GM11168 (cell line): ENCODE data around the gene TENT5C.

ENCODE experiments used
- in situ Hi-C: fragments of 300-500 bp; cut with MboI; formaldehyde crosslinking; loops from one replicate; pipeline ENCODE4 v1.12.0; 2022; ENCODE audit warnings: low sequenced_read_pairs; ENCODE audit not compliant: unreplicated experiment

TENT5C gene

DNA sequence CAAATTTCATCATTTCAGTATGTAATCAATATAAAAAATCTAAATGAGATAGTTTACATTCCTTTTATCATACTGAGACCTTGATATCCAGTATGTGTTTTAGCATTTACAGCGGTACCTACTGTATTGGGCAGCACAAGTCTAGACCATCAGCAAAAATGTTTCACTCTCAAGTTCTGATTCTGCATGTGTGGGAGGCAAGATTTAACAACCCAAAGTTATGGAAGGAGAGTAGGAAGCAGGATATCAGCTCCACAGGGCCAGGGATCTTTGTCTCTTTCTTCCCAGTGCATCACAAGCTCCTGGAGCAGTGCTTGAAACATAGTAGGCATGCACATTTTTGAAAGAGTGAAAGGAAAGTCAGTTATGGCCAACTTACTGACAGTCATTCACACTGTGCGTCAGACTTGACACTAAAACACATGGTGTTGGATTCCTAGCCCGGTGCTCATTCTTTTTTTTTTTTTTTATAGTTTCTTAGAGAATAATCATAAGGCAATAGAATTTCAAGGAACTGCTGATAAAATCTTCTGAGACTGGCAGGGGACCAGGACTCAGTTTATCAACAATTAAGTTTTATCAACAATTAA is 6.1 kb downstream of the TENT5C start:
- in situ Hi-C loops, result loop anchor here (5.0 kb wide), 1 partner anchor 45 kb away; no protein-coding TSS in a partner anchor

DNA sequence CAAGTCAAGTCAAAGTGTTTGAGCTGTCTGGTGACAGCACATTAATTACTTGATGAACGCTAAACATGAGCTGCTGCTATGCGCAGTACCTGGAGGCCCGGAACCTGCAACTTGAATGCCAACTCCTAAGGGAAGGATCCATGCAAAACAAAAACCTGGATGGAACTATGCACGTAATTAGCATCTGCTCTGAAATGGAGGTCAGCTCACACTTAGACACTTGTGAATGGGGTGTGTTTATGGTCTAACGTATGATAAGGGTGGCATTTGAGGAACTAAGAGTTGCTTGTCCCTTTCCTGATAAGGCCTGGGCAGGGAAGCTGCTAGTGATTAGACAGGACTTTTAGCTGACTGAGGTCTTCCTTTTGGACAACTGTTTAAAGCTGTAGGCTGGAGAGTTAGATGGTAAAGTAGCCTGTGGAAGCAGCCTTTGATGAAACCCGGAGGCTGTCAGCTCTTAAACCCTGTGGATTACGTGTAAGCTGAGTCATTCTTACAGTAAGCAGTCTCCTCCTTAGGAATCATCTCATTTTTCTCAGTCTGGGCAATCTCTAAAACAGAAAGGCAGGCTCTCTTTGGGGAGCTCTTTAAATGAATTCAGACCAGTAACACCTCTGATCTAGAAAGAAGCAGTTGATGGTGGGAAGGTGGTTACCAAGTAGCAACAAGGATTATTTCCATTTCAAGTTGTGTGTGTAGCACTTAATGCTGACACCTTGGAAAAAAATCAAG is 6.8 kb downstream of the TENT5C start:
- in situ Hi-C loops, result loop anchor here (5.0 kb wide), 1 partner anchor 45 kb away; no protein-coding TSS in a partner anchor

DNA sequence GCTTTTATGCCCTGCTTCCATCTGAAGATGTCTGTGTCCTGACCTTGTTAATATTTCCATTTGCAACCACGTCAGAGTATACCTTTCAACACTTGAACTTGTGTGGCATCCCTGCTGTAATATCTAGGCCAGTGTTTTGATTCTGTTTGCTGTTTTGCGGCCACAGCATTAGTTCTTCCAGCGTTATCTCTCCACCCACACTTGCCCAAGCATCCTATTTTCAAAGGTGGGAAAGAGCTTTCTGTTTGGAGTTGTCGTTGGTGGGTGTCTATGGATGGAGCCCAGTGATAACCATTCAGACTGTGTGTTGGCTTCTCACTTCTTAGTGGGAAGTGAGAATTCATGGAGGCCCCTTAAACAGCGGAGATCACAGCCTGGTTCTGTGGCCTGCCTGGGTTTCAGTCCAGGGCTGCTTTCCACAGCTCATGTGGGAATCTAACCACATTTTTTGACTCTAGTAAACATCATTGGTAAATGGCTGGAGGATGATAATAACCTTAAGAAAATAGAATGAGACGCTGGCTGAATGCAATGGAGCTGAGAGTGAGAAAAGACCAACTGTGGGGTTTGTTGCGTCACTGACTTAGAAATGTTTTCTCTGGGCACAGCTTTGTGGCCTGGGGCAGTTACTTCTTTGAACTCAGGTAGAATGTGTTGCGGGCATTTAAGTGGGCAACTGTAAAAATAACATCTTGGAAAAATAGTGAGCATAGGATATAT is 7.6 kb downstream of the TENT5C start:
- in situ Hi-C loops, result loop anchor here (5.0 kb wide), 1 partner anchor 44 kb away; no protein-coding TSS in a partner anchor

DNA sequence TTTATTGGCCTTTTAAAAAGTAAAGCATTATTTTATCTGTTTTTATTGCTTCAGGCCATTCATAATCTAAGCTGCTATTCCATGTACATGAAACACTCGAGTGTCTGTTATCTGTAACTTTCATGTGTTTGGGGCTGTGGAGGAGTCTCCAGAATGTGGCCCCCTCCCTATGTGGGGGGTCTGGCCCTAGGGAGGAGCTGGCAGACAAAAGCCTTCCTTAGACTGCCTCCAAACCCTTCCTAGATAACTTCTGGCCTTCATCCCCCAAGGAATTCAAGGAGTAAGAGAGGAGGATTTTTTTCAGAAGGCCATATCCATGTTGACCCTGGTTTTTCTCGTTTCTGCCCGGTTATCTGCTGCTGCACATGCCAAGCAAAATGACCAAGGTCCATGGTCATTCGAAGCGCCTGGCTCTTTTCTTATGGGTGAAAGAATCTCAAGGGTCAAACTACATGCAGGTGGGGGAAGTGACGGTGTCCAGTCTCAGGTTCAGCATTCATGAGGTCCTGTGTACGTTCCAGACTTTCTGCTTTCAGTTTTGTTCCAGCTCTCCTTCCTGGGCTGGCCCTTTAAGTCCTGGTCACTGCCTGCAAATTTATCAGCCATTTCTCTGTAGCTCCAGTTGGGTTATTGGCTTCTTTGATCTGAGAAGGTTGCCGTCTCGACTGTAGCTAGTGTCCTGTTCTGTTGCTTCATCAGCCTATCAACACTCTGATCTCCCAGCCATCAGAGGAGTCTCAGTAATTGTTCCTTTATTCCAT is 8.3 kb downstream of the TENT5C start:
- in situ Hi-C loops, result loop anchor here (5.0 kb wide), 1 partner anchor 43 kb away; no protein-coding TSS in a partner anchor

DNA sequence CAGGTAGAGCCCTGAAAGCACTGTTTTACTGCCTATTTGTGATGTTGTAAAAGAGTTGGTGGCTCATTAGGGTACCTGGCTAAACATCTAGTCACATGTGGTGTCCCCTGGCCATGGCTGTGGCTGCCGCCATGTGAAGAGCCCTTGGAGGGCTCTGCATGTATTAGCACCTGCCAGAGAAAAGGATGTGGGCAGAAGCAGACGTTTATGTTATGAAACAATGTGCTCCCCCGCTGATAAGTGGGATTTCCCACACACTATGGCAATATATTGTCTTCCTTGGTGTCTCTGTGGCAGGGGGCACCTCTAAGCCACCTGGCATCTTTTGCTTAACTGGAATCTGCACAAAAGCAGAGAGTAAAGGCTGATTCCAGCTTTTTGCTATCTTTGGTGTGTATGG is 9.6 kb downstream of the TENT5C start:
- in situ Hi-C loops, result no loop called here

DNA sequence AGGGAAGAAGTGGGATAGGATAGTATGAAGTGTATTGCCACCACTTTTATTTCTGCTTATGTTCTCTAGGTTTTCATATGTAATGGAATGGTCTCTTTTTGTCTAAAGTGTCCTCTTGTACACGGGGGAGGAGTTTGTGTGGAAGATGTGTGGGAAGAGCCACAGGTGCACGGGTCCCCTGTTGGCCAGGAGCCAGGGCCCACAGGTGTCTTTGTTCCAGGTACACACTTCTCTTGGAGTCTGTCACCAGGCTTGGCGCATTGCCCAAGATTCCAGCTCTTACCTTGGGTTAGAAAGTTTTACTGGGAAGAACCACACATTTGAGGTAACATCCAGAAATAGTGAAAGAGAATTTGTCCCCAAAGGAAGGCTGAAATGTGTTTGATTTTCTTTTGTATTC is 10.5 kb downstream of the TENT5C start:
- in situ Hi-C loops, result no loop called here

DNA sequence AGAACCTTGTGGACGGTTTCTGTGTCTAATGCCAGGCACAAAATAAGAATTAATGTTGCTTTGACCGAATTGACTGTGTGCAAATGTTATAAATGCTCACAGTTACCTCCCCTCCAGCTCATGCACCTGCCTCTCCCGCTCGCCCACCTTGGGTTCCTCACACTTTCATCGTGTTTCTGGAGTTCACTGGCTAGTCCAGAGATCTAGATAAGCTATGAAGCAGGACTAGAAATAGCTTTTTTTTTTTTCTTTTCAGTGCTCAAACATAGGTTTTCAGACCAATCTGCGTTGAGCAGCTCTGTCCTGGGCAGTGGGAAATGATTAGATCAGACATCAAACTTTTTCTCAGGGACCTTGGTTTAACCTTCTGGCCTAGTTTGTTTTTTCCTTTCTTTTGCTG is 11.1 kb downstream of the TENT5C start:
- in situ Hi-C loops, result no loop called here

DNA sequence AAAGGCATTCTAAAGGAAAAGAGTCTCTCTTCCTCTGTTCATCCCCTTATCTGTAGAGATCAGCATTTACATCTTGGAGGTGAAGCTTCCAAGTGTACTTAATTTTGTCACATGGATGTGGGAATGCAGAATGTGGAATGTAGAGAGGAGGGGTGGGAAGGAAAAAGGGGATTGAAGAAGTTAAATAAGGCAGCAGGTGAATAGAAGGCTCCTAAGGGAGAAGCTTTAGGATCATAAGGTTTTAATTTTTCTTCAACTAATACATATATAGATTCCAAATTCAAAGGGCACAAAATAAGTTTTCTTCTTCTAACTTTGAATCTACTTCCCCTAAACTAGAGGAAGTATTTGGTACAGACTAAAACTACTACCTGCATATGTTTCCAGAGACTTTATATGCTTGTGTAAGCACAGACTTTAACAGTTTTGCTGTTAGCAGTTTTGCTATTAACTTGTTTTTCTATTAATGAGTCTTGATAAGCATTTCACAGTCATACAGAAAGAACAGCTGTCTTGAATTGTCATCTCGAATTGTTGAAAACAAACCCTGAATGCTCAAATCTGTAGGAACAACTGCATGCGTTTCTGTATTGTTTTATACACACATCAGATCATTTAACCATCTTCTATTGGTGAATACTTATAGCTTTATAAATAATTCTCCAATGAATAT is 12.7 kb downstream of the TENT5C start:
- in situ Hi-C loops, result no loop called here

DNA sequence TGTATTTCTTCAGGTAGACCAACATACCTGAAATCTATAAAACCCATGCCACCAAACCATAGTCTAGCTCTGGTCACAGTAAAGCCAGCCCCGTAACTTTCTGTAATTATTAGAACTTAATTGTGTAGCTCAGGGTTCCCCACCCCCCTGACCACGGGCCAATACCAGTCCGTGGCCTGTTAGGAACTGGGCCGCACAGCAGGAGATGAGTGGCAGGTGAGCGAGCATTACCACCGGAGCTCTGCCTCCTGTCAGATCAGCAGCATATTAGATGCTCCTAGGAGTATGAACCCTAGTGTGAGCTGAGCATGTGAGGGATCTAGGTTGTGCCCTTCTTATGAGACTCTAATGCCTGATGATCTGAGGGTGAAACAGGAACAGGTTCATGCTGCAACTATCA is 14.6 kb downstream of the TENT5C start:
- in situ Hi-C loops, result no loop called here

DNA sequence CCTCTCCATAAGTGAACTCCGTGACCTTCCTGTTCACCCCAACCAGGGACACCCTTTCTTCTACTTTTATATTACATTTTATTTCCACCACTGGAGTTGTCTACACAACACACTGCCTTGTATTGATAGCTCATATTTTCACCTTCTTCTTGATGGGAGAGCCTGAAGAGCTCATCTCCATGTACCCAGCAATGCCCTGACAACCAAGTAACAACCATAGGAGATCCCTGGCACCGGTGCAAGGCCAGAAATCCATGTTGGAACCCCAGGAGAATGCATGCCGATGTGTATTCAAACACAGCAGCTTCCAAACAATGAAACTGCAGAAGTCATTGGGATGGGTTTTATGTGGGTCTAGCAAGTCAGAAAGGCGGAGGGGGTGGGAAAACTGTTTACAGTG is 15.5 kb downstream of the TENT5C start:
- in situ Hi-C loops, result no loop called here

DNA sequence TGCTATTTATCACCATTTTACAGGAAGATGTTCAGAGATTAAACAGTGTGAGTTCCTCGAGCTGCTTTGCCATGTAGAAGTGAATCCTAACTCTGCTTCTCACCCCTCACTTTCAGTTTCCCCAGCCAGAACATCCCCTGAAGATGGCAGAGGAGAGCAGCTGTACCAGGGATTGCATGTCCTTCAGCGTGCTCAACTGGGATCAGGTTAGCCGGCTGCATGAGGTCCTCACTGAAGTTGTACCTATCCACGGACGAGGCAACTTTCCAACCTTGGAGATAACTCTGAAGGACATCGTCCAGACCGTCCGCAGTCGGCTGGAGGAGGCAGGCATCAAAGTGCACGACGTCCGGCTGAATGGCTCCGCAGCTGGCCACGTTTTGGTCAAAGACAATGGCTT is 16.9 kb downstream of the TENT5C start:
- in situ Hi-C loops, result no loop called here

DNA sequence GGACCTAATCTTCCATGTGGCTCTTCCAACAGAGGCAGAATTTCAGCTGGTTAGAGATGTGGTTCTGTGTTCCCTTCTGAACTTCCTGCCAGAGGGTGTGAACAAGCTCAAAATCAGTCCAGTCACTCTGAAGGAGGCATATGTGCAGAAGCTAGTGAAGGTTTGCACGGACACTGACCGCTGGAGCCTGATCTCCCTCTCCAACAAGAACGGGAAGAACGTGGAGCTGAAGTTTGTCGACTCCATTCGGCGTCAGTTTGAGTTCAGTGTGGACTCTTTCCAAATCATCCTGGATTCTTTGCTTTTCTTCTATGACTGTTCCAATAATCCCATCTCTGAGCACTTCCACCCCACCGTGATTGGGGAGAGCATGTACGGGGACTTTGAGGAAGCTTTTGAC is 17.3 kb downstream of the TENT5C start:
- in situ Hi-C loops, result no loop called here

DNA sequence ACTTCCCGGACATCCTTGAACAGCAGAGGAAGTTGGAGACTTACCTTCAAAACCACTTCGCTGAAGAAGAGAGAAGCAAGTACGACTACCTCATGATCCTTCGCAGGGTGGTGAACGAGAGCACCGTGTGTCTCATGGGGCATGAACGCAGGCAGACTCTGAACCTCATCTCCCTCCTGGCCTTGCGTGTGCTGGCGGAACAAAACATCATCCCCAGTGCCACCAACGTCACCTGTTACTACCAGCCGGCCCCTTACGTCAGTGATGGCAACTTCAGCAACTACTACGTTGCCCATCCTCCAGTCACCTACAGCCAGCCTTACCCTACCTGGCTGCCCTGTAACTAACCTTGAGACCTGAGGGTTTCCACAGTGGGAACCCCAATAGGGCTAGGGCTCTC is 17.9 kb downstream of the TENT5C start:
- in situ Hi-C loops, result no loop called here

DNA sequence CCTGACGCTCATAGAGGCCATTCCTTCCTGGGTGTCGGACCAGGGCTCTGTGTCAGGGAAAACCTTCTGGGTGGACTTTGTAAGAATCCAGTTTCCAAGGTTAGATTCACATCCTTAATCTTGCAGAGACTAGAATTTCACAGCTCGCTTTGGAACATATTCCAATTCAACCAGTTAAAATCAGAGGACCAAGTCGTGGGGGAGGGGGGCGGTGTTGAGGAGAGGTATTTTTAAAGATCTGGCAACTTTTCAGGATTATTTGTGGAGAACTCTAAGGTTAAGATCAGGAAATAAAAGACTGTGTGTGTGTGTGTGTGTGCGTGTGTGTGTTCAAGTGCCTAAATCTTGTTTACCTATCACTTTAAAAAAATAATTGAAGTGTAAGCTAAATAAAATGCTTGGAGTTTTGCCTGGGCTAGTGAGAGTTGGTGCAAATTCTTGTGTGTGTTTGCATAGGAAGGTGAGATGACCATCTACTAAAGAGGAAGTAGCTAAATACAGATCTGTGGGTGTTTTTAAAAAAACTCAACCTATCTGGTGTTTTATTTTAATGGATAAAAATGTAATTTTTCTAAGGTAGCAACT is 21.8 kb downstream of the TENT5C start:
- in situ Hi-C loops, result no loop called here

DNA sequence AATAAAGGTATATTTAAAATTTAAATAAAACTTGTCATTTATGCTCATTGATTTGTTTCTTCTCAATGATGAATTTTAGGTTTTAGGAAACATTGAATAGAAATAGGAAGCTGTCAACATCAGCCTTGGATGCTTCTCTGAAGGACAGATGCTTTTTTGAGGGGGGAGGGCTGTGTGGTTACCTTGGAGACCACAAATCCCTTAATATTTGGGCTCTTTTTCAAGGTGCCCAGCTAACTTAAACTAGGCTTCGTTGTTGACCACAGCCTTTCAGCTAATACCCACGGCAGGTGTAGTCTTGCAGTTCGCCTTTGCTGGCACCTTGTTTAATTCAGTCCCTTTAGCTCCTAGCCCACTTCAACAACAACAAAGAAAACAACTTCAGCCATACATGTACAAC is 22.5 kb downstream of the TENT5C start:
- in situ Hi-C loops, result no loop called here

DNA sequence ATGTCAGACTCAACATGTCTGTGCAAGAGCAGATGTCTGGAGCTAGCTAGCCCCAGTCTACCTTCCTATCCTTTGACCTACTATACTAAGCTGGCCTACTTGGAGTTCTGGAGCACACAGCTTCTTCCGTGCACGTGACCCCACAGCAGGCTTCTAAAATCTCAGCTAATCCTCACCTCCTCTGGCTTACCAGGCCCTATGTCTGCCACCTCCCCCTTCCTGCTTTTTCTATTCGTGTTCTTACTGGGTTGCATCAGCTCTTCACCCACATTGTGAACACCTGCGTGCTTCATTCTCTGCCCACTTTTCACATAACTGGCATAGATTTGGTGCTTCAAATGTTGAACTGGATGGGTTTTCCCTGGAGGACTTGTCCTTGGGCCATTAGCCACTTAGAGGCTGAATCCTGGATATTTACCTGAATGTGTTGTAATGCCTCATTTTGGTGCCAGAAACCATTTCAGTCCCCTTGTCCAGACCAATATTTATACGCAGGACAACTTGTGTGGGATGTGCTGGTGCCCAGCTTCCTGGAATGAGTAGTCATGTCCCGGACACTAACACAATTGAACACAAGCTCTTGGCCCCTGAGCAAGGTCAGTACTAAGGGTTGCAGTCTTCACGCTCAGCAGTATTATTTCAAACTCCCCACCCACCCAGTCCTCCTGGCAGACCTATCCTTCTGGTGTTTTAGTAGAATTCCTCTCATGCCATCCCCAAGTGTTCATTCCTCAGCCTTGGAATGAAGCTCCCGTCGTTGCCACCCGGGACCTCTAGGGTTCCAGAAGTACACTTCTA is 24.0 kb downstream of the TENT5C start:
- in situ Hi-C loops, result no loop called here

DNA sequence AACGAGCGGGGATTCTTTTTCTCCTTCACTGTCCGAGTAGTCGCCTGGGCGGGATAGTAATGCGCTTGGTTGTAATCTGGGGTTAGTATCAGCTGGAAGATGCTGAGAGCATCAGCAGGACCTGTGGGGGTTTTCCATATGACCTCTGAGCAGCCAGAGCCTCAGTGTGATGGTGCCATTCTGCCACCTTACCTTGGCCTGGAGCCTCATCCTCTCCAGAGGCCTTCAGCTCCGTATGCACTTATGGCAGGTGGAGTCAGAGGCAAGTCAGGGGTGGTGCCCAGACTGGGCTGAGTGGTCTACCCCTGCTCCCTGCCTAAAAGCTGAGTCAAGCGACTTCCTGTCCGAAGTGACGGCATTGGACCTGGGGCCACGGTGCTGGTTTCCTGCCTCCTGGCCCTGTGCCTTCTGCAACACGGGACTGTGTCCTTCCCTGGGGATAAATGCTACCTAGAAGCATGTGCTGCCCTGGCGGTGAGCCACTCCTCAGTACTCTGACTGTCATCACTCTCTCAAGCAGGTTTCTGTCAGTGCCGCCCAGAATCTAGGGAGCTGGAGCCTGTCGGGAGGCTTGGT is 24.7 kb downstream of the TENT5C start:
- in situ Hi-C loops, result no loop called here

DNA sequence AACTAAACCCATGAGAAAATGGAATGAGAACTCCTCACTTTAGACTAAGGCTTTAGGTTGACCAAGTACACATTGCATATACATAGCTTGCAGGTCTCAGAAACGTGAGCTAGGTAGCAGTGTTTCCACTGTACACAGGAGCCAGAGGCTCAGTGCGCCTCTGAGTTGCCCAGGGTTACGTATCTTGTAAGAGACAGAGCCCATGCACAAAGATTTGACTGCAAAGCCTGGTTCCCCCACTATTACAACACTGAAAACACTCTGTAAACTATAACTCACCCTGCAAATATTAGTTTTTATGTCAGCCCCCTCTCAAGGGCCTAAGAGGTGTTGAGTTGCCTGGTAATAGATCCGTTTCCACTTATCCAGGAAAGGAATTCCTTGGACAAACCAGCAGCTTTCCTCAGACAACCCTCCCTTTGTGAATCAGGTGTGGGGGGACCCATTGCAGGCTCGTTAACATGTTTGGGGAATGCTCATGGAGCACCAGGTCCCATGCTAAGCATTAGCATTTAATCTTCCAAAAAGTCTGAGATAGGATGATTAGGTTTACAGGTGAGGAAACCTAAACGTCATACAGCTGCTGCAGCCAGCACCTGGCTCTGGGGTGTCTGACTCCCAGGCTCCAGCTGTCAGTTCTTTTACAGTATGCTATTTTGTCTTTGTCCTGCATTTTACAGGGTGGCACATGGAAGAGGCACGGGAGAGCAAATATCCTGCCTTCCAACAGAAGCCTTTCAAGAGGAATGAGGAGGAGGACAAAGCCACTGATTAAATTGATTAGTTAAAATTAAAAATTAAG is 25.7 kb downstream of the TENT5C start:
- in situ Hi-C loops, result no loop called here
